CD4-positive, alpha-beta T cell treated with Interleukin-6 at 100 ng/mL for 8 hours (primary cell): ENCODE data around the gene GAB2.

Source experiments
- DNase-seq: peaks from one replicate; pipeline ENCODE4 v3.0.0-alpha.2; 2020; ENCODE audit warnings: mixed read lengths, low spot score

The GAB2 gene

GRCh38 chr11:78343303-78343702 is 74.3 kb downstream of the GAB2 start:
- no peak for DNase-seq

GRCh38 chr11:78341841-78342240 is 75.8 kb downstream of the GAB2 start:
- no peak for DNase-seq

GRCh38 chr11:78340530-78340929 is 77.1 kb downstream of the GAB2 start:
- DNase-seq = no peak

GRCh38 chr11:78339945-78340344 is 77.7 kb downstream of the GAB2 start:
- DNase-seq = no peak

GRCh38 chr11:78339483-78339882 is 78.1 kb downstream of the GAB2 start:
- no peak for DNase-seq

- no peak for DNase-seq
Measured at GRCh38 chr11:78338702-78339101, 78.9 kb downstream of the GAB2 start.

GRCh38 chr11:78338138-78338537 is 79.5 kb downstream of the GAB2 start:
- DNase-seq = no peak

GRCh38 chr11:78337554-78337924 is 80.1 kb downstream of the GAB2 start:
- no peak for DNase-seq

- no peak for DNase-seq
Measured at GRCh38 chr11:78336877-78337553, 80.6 kb downstream of the GAB2 start.

- DNase-seq = no peak
Measured at GRCh38 chr11:78334109-78334508, 83.5 kb downstream of the GAB2 start.

- DNase-seq = no peak
Measured at GRCh38 chr11:78332872-78333271, 84.7 kb downstream of the GAB2 start.

GRCh38 chr11:78332174-78332866 is 85.3 kb downstream of the GAB2 start:
- DNase-seq = no peak

- no peak for DNase-seq
Measured at GRCh38 chr11:78331711-78332110, 85.9 kb downstream of the GAB2 start.

GRCh38 chr11:78330361-78330760 is 87.3 kb downstream of the GAB2 start:
- DNase-seq = no peak

- DNase-seq = no peak
Measured at GRCh38 chr11:78327945-78328344, 89.7 kb downstream of the GAB2 start.

GRCh38 chr11:78325274-78325781 is 92.3 kb downstream of the GAB2 start:
- no peak for DNase-seq

- DNase-seq = no peak
Measured at GRCh38 chr11:78323363-78323762, 94.3 kb downstream of the GAB2 start.

- no peak for DNase-seq
Measured at GRCh38 chr11:78319453-78319955, 98.1 kb downstream of the GAB2 start.

GRCh38 chr11:78318321-78319114 is 99.1 kb downstream of the GAB2 start:
- DNase-seq = no peak

- no peak for DNase-seq
Measured at GRCh38 chr11:78315724-78316123, 101.9 kb downstream of the GAB2 start.

GRCh38 chr11:78314762-78315161 is 102.9 kb downstream of the GAB2 start:
- DNase-seq = no peak

GRCh38 chr11:78313898-78314297 is 103.7 kb downstream of the GAB2 start:
- no peak for DNase-seq
